Endothelial cell of umbilical vein (primary cell): Measurements from ENCODE around the gene CLIP3. TPM values are rescaled to one million over a fixed set of nuclear protein-coding genes. Genes with fewer than 3 reads are reported as not detected.

Experiments used
- BruUV-seq: library from RNA; stranded (reverse); fragments of 400-500 nt; replicated peaks from 2 replicates; lab custom pipeline; 2021; lab: Mats Ljungman, UMichigan
- CTCF ChIA-PET: fragments of 300-600, 350-600 bp; sonication (Branson Sonifier 250); formaldehyde crosslinking; loops from one replicate; lab custom pipeline; 2021; ENCODE audit warnings: antibody characterized with exemption, inconsistent platforms; lab: Charles Lee
- POLR2A ChIA-PET: fragments of 300-600, 350-600 bp; sonication (Branson Sonifier 250); formaldehyde crosslinking; loops from one replicate; lab custom pipeline; 2021; ENCODE audit warnings: antibody characterized with exemption, inconsistent platforms; lab: Charles Lee
- DNase-seq: peaks from one replicate; pipeline ENCODE4 v3.0.0-alpha.2; 2011; ENCODE audit warnings: low read depth, low spot score
- FAIRE-seq: peaks from 2 replicates; lab custom pipeline; 2011; peaks lifted over from hg19 to GRCh38; lab: Jason Lieb, UNC
- H2AFZ ChIP-seq: 2 replicates; pipeline ENCODE4 v1.6.0; 2012; ENCODE audit warnings: low read depth, low read length, control low read depth, inconsistent platforms
- H3K27ac ChIP-seq: 2 replicates; pipeline ENCODE4 v1.5.1; 2011; ENCODE audit warnings: low read depth, mild to moderate bottlenecking, control low read depth, low read length, moderate library complexity; ENCODE audit not compliant: insufficient read depth
- H3K27me3 ChIP-seq, 2 experiments: 2 replicates each; pipeline versions ENCODE4 v1.6.0 to v1.6.1; 2011; ENCODE audit warnings: low read length in 2 of 2, mixed read lengths in 1 of 2; ENCODE audit not compliant: control insufficient read depth in 2 of 2, insufficient read depth in 2 of 2
- H3K36me3 ChIP-seq, 2 experiments: 2 replicates in 1 of 2; 3 replicates in 1 of 2; pipeline ENCODE4 v1.5.1; 2011; ENCODE audit warnings: low read length in 2 of 2, mild to moderate bottlenecking in 1 of 2, moderate library complexity in 1 of 2; ENCODE audit not compliant: control insufficient read depth in 2 of 2, insufficient read depth in 2 of 2; ENCODE audit errors: extremely low read depth in 1 of 2
- H3K4me1 ChIP-seq: 3 replicates; pipeline ENCODE4 v1.5.1; 2011; ENCODE audit warnings: mild to moderate bottlenecking, low read length; ENCODE audit not compliant: control insufficient read depth, insufficient read depth; ENCODE audit errors: extremely low read depth
- H3K4me2 ChIP-seq: 2 replicates; pipeline ENCODE4 v1.6.1; 2011; ENCODE audit warnings: low read length, control low read depth, mixed read lengths; ENCODE audit not compliant: insufficient read depth
- H3K4me3 ChIP-seq, 3 experiments: fragments of 200-600 bp in 1 of 3; sonication (generic), shearing (Covaris generic) in 1 of 3; replicated peaks in 1 of 3; 2 replicates each; pipeline ENCODE4 v1.5.1; 2011 to 2016; ENCODE audit warnings: control low read depth in 3 of 3, low read length in 3 of 3, mild to moderate bottlenecking in 2 of 3, inconsistent platforms in 1 of 3, low read depth in 1 of 3, moderate library complexity in 1 of 3; ENCODE audit not compliant: insufficient read depth in 1 of 3
- H3K79me2 ChIP-seq: 2 replicates; pipeline ENCODE4 v1.6.0; 2012; ENCODE audit warnings: low read length, inconsistent platforms; ENCODE audit not compliant: control insufficient read depth, insufficient read depth
- H3K9ac ChIP-seq: replicated peaks from 2 replicates; pipeline ENCODE3; 2011; ENCODE audit warnings: low read length, control low read depth; ENCODE audit not compliant: insufficient read depth; ENCODE audit errors: extremely low read depth
- H3K9me1 ChIP-seq: replicated peaks from 3 replicates; pipeline ENCODE4 v1.6.0; 2011; ENCODE audit warnings: mild to moderate bottlenecking, low read length; ENCODE audit not compliant: control insufficient read depth, insufficient read depth; ENCODE audit errors: extremely low read depth
- H3K9me3 ChIP-seq: replicated peaks from 2 replicates; pipeline ENCODE4 v1.5.1; 2012; ENCODE audit warnings: low read length, inconsistent platforms; ENCODE audit not compliant: control insufficient read depth, insufficient read depth
- H4K20me1 ChIP-seq: replicated peaks from 2 replicates; pipeline ENCODE3; 2011; ENCODE audit warnings: mild to moderate bottlenecking, low read length; ENCODE audit not compliant: control insufficient read depth, insufficient read depth; ENCODE audit errors: extremely low read depth
- EZH2 ChIP-seq: IDR thresholded peaks from 2 replicates; pipeline ENCODE4 v1.6.1; 2012; ENCODE audit warnings: borderline replicate concordance, low read depth, mild to moderate bottlenecking, moderate library complexity, low read length, inconsistent platforms; ENCODE audit not compliant: severe bottlenecking
- FOS ChIP-seq: IDR thresholded peaks from 2 replicates; pipeline ENCODE4 v1.6.1; 2011; ENCODE audit warnings: mild to moderate bottlenecking, low read length, moderate library complexity, borderline replicate concordance; ENCODE audit not compliant: insufficient read depth
- GATA2 ChIP-seq: IDR thresholded peaks from 2 replicates; pipeline ENCODE4 v1.7.0; 2011; ENCODE audit warnings: low read depth, mild to moderate bottlenecking, moderate library complexity, mixed read lengths, low read length; ENCODE audit not compliant: insufficient read length, insufficient read depth
- JUN ChIP-seq: IDR thresholded peaks from 2 replicates; pipeline ENCODE4 v1.6.1; 2011; ENCODE audit warnings: borderline replicate concordance, low read depth; ENCODE audit not compliant: insufficient read length, insufficient read depth
- MAX ChIP-seq: IDR thresholded peaks from 2 replicates; pipeline ENCODE4 v1.6.1; 2011; ENCODE audit not compliant: insufficient read depth, insufficient read length
- MYC ChIP-seq: IDR thresholded peaks from one replicate; pipeline ENCODE4 v1.6.1; 2011; ENCODE audit warnings: mild to moderate bottlenecking, low read depth, low read length
- POLR2A ChIP-seq: IDR thresholded peaks from 2 replicates; pipeline ENCODE4 v1.6.1; 2012; ENCODE audit warnings: low read depth, mild to moderate bottlenecking, control low read depth, low read length
- POLR2AphosphoS5 ChIP-seq: IDR thresholded peaks from 2 replicates; pipeline ENCODE4 v1.6.1; 2012; ENCODE audit warnings: low read depth, mild to moderate bottlenecking, control low read depth, low read length, moderate library complexity; ENCODE audit not compliant: insufficient read depth
- dilution Hi-C: fragments of 300-500 bp; cut with MboI; formaldehyde crosslinking; loops from one replicate; pipeline ENCODE4 v1.15.0; 2019; ENCODE audit warnings: low sequenced_read_pairs; ENCODE audit not compliant: extremely low pct_ligation_motif_present
- intact Hi-C: fragments of 100-400 bp; cut with micrococcal nuclease; formaldehyde crosslinking; loops from one replicate; pipeline ENCODE4 v1.10.0; 2022
- polyA plus RNA-seq, 4 experiments: library from polyadenylated mRNA; depleted of rRNA in 3 of 4; stranded (reverse) in 3 of 4; unstranded in 1 of 4; fragments of >200 nt; gene quantifications; 2 replicates each; pipeline versions ENCODE4 v1.2.1 to v1.2.3, GENCODE V29; 2011 to 2012; ENCODE audit warnings: missing spikeins in 1 of 4
- total RNA-seq: library from RNA; stranded (reverse); gene quantifications from 2 replicates; pipeline ENCODE4 v1.2.3, GENCODE V29; 2021
- TF ChIP-seq, protein P1 (sequence below), 2 donors: IDR thresholded peaks; 1 replicate in 1 of 2; 2 replicates in 1 of 2; pipeline ENCODE4 v1.5.1; 2011; ENCODE audit warnings: low read length in 2 of 2, mild to moderate bottlenecking in 2 of 2, moderate library complexity in 2 of 2, control low read depth in 1 of 2, inconsistent platforms in 1 of 2, low read depth in 1 of 2; ENCODE audit not compliant: insufficient read depth in 1 of 2; ENCODE audit errors: extremely low read depth in 1 of 2

The CLIP3 gene
- total and polyA plus RNA-seq, 2 donors (not counting 3 experiments of a cell fraction or from before 2014, with no cell fraction given): 7.0 to 24.4 TPM

DNA sequence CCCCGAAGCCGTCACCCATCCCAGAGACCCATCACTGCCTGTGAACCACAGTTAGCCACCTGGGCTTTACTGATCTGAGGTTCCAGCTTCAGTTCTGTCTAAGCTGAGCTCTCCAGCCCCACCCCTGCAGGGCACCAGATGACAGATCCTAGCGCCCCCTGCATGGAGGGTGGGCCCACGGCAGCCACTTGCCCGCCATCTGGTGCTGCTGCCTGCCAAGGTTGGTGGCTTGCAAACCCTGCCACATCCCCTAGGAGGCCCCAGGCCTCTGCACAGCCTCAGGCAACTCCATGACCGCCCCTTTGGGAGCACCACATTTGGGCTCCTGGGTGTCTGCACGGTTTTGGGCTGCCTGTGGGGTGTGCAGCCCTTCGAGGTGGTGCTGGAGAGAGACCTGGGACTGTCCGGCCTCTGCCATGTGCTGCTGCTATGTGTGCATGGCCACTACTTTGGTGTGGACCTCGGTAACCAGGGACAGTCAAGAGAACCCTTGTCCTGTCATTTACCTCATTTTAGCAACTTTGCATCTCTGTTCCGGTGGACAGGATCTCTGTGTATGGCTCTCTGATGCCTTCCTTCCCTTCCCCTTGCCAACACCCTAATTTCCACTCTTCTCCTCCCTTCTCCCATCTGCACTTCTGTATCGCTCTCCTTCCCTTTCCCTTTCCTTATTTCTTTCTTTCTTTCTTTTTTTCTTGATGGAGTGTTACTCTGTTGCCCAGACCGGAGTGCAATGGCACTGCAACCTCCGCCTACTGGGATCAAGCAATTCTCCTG is 55.0 kb downstream of the CLIP3 start:
- Histone ChIP-seq H3K4me1 (no peaks in the 10 kb centered on the region), H3K9ac (no peak overlapping the region), H3K4me3 (no peak overlapping the region), H4K20me1 (no peaks in the 10 kb centered on the region), H3K9me3 (no peaks in the 10 kb centered on the region), H3K9me1 (no peaks in the 10 kb centered on the region), H3K27me3 (no peaks in the 10 kb centered on the region), H3K27ac (no peak overlapping the region), H2AFZ (no peak overlapping the region), H3K79me2 (no peaks in the 10 kb centered on the region), H3K4me2 (no peak overlapping the region), H3K36me3 (no peaks in the 10 kb centered on the region)
- TF ChIP-seq POLR2A (no peak), MYC (no peak), POLR2AphosphoS5 (no peak), GATA2 (no peak), MAX (no peak)
- ChIA-PET POLR2A (no interaction called here), CTCF (no interaction called here)
- intact Hi-C loops: no loop called here
- DNase-seq: no peak
- no peak for FAIRE-seq
- dilution Hi-C loops: no loop called here
- BruUV-seq: no TSS peak

- dilution Hi-C loops: no loop called here
- Histone ChIP-seq H2AFZ (no peak overlapping the region), H3K9me1 (no peaks in the 10 kb centered on the region), H3K4me1 (no peaks in the 10 kb centered on the region), H3K27me3 (no peaks in the 10 kb centered on the region), H3K4me3 (no peak overlapping the region), H3K9me3 (no peaks in the 10 kb centered on the region), H3K79me2 (no peaks in the 10 kb centered on the region), H4K20me1 (no peaks in the 10 kb centered on the region), H3K36me3 (no peaks in the 10 kb centered on the region), H3K4me2 (no peak overlapping the region), H3K27ac (no peak overlapping the region), H3K9ac (no peak overlapping the region)
- peak; percentile 13 for DNase-seq
- peak; percentile 62 for FAIRE-seq
- no TSS peak for BruUV-seq
- ChIA-PET POLR2A (no interaction called here), CTCF (interaction anchor here (1.0 to 1.2 kb wide), 2 partner anchors 10 to 18 kb away, joined by 4 read pairs; no protein-coding TSS in a partner anchor)
- TF ChIP-seq MYC (no peak), MAX (no peak), POLR2AphosphoS5 (no peak), GATA2 (no peak), POLR2A (no peak), FOS (no peak), JUN (no peak), EZH2 (no peak)
- TF ChIP-seq, protein P1, sequence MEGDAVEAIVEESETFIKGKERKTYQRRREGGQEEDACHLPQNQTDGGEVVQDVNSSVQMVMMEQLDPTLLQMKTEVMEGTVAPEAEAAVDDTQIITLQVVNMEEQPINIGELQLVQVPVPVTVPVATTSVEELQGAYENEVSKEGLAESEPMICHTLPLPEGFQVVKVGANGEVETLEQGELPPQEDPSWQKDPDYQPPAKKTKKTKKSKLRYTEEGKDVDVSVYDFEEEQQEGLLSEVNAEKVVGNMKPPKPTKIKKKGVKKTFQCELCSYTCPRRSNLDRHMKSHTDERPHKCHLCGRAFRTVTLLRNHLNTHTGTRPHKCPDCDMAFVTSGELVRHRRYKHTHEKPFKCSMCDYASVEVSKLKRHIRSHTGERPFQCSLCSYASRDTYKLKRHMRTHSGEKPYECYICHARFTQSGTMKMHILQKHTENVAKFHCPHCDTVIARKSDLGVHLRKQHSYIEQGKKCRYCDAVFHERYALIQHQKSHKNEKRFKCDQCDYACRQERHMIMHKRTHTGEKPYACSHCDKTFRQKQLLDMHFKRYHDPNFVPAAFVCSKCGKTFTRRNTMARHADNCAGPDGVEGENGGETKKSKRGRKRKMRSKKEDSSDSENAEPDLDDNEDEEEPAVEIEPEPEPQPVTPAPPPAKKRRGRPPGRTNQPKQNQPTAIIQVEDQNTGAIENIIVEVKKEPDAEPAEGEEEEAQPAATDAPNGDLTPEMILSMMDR (IDR thresholded peaks at IDR 0.05; ENCODE audit: extremely low read depth in 1 of 2, insufficient read depth in 1 of 2, low read depth in 1 of 2, low read length in 2 of 2): no peak
- intact Hi-C loops: loop anchor here (1.0 kb wide), 1 partner anchor 12 kb away; no protein-coding TSS in a partner anchor
Observed at GRCh38 chr19:35975608-35976214, 57.0 kb downstream of the CLIP3 start.
